ENCODE data around the gene TBPL2. TPM values are rescaled to one million over a fixed set of nuclear protein-coding genes. Genes with fewer than 3 reads are reported as not detected.
"Not testable (repeated sequence)": the region's sequence is repeated elsewhere in the genome, so short reads cannot be mapped to it uniquely, and the experiment has no call there.

TBPL2 gene
- total RNA-seq, 1 experiment from 2014 or later, result not detected

DNA sequence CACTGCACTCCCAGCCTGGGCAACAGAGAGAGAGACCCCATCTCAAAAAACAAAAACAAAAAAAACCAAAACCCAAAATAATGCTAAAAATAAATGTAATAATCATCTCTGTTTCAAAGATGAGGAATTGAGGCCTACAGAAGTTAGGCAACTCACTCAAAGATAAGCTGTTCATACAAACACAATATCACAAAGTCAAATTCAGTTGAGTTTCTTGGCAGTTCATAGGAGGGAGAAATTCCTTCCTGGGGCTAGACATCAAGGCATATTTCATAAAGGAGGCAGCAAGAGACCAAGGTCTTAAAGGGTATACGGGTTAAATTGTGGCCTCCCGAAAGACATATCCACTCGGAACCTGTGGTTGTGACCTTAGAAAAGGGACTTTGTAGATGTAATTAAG, 8.7 kb upstream of the TBPL2 start:
- Histone ChIP-seq H3K9me3 (no peaks in the 10 kb centered on the region), H3K27me3 (no peaks in the 10 kb centered on the region), H3K36me3 (no peaks in the 10 kb centered on the region), H3K4me3 (no peak overlapping the region)
- DNase-seq, result no peak

GRCh38 chr14:55448141-55448614, 7.8 kb upstream of the TBPL2 start:
- Histone ChIP-seq H3K9me3 (no peaks in the 10 kb centered on the region), H3K36me3 (no peaks in the 10 kb centered on the region), H3K4me3 (no peak overlapping the region), H3K27me3 (no peaks in the 10 kb centered on the region)
- DNase-seq, result peak; percentile 87

DNA sequence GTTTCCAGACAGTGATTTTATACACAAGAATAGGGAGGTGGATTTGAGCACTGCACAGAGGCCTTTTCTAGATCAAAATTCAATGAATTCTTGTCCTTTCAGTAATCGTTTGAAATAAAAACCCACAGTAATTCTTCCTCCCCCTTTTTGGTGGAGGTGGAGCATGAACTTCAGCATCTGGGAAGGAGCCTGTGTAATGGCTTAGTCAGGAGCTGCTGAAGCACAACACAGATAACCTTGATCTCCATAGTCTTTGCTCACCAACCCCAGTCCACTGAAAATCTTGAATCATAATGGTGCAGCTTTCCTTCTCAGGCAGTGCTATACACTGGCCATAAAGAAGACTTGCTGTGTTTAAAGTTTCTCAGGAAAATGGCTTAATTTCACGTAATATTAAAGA, 6.4 kb upstream of the TBPL2 start:
- no peak for DNase-seq
- Histone ChIP-seq H3K9me3 (no peaks in the 10 kb centered on the region), H3K36me3 (no peaks in the 10 kb centered on the region), H3K27me3 (no peaks in the 10 kb centered on the region), H3K4me3 (no peak overlapping the region)

- H3K4me3 ChIP-seq, result no peak overlapping the region
- no peaks in the 10 kb centered on the region for H3K9me3 ChIP-seq
- H3K36me3 ChIP-seq, result no peaks in the 10 kb centered on the region
- no peaks in the 10 kb centered on the region for H3K27me3 ChIP-seq
- peak; percentile 29 for DNase-seq
These were observed 5.8 kb upstream of the TBPL2 start for GRCh38 chr14:55446127-55446736.

DNA sequence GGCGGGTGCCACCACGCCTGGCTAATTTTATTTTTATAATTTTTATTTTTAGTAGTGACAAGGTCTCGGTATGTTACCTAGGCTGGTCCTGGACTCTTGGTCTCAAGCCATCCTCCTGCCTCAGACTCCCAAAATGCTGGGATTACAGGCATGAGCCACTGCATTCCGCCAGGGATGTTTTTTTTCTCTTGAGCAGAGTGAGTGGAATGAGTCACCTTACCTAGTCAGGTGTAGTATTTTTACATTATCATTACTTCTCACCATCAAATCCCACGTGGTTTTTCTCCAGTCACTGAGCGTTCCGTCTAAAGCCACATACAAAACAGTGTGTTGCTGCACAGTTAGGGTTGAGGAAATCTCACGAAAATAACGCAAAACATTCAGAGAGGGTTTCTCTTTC, 870 bp upstream of the TBPL2 start:
- no peak for DNase-seq
- no peaks in the 10 kb centered on the region for H3K9me3 ChIP-seq
- no peaks in the 10 kb centered on the region for H3K27me3 ChIP-seq
- H3K36me3 ChIP-seq, result no peaks in the 10 kb centered on the region
- no peak overlapping the region for H3K4me3 ChIP-seq

DNA sequence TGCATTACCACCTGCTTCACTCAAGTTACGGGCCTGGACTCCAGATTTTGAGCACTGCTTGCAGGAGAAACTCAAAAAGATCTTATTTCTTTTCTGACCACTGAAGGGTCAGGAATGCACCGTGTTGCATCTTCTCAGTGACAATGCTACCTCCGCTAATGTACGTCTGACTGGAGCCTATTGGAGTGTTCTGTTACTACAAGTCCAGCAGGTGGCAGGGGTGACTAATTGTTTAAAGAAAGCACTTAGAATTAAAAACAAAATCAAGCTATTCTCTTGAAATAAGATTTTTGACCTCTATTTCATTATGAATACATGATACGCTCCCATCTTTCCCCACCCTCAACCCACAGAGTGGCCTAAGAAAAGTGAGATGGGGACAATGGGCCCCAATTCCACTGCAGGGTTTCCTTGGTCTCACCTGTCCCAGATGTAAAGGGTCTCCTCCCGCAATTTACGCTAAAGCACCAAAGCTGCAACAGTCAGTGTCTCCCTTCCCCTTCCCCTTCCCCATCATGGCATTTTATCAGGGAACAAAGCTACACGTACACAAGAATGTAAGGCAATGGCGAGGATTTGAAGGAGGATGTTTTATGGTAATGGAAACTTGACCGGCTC, 2.2 kb downstream of the TBPL2 start:
- Histone ChIP-seq H3K4me3 (no peak overlapping the region), H3K27me3 (no peaks in the 10 kb centered on the region), H3K9me3 (no peaks in the 10 kb centered on the region), H3K36me3 (no peaks in the 10 kb centered on the region)
- no peak for DNase-seq

- Histone ChIP-seq H3K36me3 (no peaks in the 10 kb centered on the region), H3K9me3 (no peaks in the 10 kb centered on the region), H3K4me3 (no peak overlapping the region), H3K27me3 (no peaks in the 10 kb centered on the region)
- DNase-seq, result no peak
These were observed 3.5 kb downstream of the TBPL2 start for GRCh38 chr14:55436931-55437330.

DNA sequence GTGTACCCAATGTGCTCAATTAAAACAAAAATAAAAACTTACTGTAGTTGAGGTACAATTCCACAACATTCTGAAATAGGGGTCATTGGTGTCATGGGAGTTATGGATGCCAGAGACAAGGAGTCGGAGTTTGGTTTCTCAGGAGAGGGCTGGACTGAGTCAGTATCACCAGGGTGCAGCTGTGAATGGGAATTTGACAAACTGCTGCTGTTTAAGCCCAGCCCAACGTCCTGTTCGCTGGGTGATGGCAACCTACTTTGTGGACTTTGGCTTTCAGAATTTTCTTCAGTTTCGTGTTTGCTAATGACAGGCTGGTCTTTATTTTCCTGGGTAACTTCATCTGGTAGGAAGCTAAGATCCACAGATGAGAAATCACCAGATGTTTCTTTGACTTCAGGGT, 3.9 kb downstream of the TBPL2 start:
- no peaks in the 10 kb centered on the region for H3K27me3 ChIP-seq
- H3K4me3 ChIP-seq, result no peak overlapping the region
- H3K36me3 ChIP-seq, result no peaks in the 10 kb centered on the region
- DNase-seq, result no peak
- H3K9me3 ChIP-seq, result no peaks in the 10 kb centered on the region

GRCh38 chr14:55434805-55435174, 5.6 kb downstream of the TBPL2 start:
- Histone ChIP-seq H3K4me3 (no peak overlapping the region), H3K36me3 (no peaks in the 10 kb centered on the region)
- no peak for DNase-seq

GRCh38 chr14:55433880-55434804, 6.3 kb downstream of the TBPL2 start:
- Histone ChIP-seq H3K4me3 (no peak overlapping the region), H3K27me3 (no peaks in the 10 kb centered on the region), H3K36me3 (no peaks in the 10 kb centered on the region), H3K9me3 (no peaks in the 10 kb centered on the region)
- no peak for DNase-seq

More at GRCh38 chr14:55434805-55435174, 5.6 kb downstream of the TBPL2 start:
- H3K27me3 ChIP-seq, result no peaks in the 10 kb centered on the region
- H3K9me3 ChIP-seq, result no peaks in the 10 kb centered on the region

GRCh38 chr14:55432628-55433027, 7.8 kb downstream of the TBPL2 start:
- H3K36me3 ChIP-seq, result no peaks in the 10 kb centered on the region
- DNase-seq, result no peak
- no peaks in the 10 kb centered on the region for H3K27me3 ChIP-seq
- no peaks in the 10 kb centered on the region for H3K9me3 ChIP-seq
- H3K4me3 ChIP-seq, result no peak overlapping the region

DNA sequence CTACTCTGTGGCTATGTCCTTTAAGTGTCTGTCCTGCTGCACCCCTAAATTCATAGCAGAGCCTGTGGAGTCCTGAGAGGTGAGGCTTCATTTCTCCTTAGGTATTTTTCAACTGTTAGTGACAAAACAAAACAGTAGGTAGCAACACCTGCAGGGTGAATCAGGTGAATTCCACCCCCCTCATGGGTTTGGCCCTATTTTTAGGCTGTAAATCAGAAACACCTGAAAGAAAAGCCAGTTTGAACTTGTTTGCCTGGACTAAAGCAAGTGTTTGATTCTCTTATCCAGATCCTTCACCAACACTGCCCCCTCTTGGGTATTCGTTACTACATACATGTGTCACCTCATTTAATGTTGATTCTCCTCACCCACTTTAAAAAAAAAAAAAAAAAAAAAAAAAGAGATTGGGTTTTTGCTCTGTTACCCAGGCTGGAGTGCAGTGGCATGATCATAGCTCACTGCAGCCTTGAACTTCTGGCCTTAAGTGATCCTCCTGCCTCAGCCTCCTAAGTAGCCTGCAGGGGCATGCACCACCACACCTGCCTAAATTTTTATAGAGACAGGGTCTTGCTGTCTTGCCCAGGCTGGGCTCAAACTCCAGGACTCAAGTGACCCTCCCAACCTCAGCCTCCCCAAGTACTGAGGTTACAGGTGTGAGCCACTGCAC, 10.3 kb downstream of the TBPL2 start:
- Histone ChIP-seq H3K27me3 (no peaks in the 10 kb centered on the region), H3K9me3 (no peaks in the 10 kb centered on the region), H3K36me3 (no peaks in the 10 kb centered on the region), H3K4me3 (no peak overlapping the region)
- no peak for DNase-seq

DNA sequence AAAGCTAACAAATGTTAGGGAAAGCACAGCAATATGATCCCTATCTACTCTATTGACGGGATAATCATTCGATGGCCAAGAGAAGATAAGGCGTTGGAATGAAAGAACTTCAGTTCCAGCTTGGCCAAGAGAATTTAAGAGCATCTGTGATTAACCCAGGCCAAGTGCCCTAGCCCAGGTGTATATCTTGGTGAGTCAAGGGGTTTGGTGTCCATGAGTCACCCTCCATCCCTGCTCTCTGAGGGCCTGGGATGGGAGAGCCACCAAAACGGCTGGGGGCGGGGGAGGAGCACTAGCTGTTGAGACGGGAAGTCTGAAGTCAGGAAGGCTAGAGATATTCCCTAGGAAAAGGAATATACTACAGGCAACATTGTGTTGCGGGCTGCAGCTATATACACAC, 13.0 kb downstream of the TBPL2 start:
- H3K9me3 ChIP-seq, result no peaks in the 10 kb centered on the region
- no peaks in the 10 kb centered on the region for H3K27me3 ChIP-seq
- no peak overlapping the region for H3K4me3 ChIP-seq
- DNase-seq, result no peak
- H3K36me3 ChIP-seq, result no peaks in the 10 kb centered on the region

DNA sequence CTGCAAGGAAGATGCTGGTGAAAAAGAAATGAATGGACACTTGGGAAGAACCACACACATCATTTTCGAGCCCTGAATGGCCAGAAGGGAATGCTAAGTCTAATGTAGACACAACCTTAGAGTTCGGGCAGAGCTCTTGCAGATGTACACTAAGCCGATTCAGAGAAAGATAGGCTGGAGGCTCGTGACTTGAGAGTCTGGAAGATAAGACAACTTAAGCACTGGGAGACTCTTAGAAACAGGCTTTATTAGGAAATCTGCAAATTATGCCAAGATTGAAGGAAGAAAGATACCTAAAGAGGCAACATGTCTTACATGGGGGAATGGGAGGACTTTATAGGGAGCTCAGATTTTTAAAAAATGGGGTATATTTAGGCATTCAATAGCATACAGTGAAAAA, 13.5 kb downstream of the TBPL2 start:
- no peak for DNase-seq
- H3K4me3 ChIP-seq, result no peak overlapping the region
- H3K36me3 ChIP-seq, result no peaks in the 10 kb centered on the region
- no peaks in the 10 kb centered on the region for H3K9me3 ChIP-seq
- H3K27me3 ChIP-seq, result no peaks in the 10 kb centered on the region

GRCh38 chr14:55425091-55425490, 15.3 kb downstream of the TBPL2 start:
- H3K36me3 ChIP-seq, result no peaks in the 10 kb centered on the region
- no peak overlapping the region for H3K4me3 ChIP-seq
- DNase-seq, result no peak
- H3K27me3 ChIP-seq, result no peaks in the 10 kb centered on the region
- H3K9me3 ChIP-seq, result no peaks in the 10 kb centered on the region

DNA sequence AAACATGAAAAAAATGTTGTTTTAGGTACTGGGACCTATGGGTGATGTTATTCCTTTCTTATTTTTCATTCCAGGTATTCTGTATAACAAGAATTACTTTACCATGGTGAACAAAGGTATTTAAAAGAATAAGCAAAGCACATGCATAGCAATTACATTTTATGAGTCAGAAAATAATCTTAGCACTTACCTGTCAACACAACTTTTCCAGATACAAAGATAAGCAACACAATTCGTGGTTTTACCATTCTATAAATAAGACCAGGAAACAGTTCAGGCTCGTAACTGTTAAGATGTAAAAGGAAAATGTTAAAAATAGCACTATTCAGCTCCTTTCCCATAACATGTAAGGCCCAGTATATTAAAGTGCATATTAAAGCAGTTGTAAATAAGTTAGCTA, 16.4 kb downstream of the TBPL2 start:
- Histone ChIP-seq H3K4me3 (no peak overlapping the region), H3K36me3 (no peaks in the 10 kb centered on the region), H3K9me3 (no peaks in the 10 kb centered on the region), H3K27me3 (no peaks in the 10 kb centered on the region)
- no peak for DNase-seq

GRCh38 chr14:55422338-55422737, 18.1 kb downstream of the TBPL2 start:
- not testable (repeated sequence) for H3K27me3 ChIP-seq, H3K36me3 ChIP-seq, H3K4me3 ChIP-seq, DNase-seq, H3K9me3 ChIP-seq

Measured in MG63 (cell line).